Erythroblast (primary cell): Measurements from ENCODE around the gene TMUB1.

ENCODE experiments used
- GATA1 ChIP-seq: IDR thresholded peaks from 2 replicates; pipeline ENCODE4 v1.6.1; 2011; ENCODE audit warnings: low read depth, mild to moderate bottlenecking, control low read depth, low read length, moderate library complexity
- POLR2A ChIP-seq: IDR thresholded peaks from 2 replicates; pipeline ENCODE4 v1.6.1; 2011; ENCODE audit warnings: mild to moderate bottlenecking, low read length

GRCh38 chr7:151060113-151060415 is 23.2 kb downstream of the TMUB1 start:
- TF ChIP-seq POLR2A: no peak
- no peak for TF ChIP-seq GATA1
